ENCODE data around the gene RAB40C.

The RAB40C gene

GRCh38 chr16:568401-569258 lies 21.2 kb upstream of the RAB40C start:
- no peaks in the 10 kb centered on the region for H3K9me2 ChIP-seq (replicated peaks; ENCODE audit: low read depth, low read length)
- H3K36me3 ChIP-seq (ENCODE audit: insufficient read depth, low read length) = no peaks in the 10 kb centered on the region
- H3K4me1 ChIP-seq (ENCODE audit: insufficient read depth, low read length, poor library complexity, severe bottlenecking) = peaks cover 4% of the 10 kb centered on the region
- no peaks in the 10 kb centered on the region for H3K27me3 ChIP-seq (ENCODE audit: insufficient read depth, low read length, poor library complexity, severe bottlenecking)
- peak overlapping the region; percentile 81 for H3K9ac ChIP-seq (ENCODE audit: low read depth, low read length, poor library complexity, severe bottlenecking)
- peak overlapping the region; percentile 79 for H3K4me2 ChIP-seq (ENCODE audit: low read depth, low read length, poor library complexity, severe bottlenecking)
- no peak for TF ChIP-seq EZH2phosphoT487 (IDR thresholded peaks at IDR 0.05; ENCODE audit: borderline replicate concordance)
- TF ChIP-seq, protein P1, sequence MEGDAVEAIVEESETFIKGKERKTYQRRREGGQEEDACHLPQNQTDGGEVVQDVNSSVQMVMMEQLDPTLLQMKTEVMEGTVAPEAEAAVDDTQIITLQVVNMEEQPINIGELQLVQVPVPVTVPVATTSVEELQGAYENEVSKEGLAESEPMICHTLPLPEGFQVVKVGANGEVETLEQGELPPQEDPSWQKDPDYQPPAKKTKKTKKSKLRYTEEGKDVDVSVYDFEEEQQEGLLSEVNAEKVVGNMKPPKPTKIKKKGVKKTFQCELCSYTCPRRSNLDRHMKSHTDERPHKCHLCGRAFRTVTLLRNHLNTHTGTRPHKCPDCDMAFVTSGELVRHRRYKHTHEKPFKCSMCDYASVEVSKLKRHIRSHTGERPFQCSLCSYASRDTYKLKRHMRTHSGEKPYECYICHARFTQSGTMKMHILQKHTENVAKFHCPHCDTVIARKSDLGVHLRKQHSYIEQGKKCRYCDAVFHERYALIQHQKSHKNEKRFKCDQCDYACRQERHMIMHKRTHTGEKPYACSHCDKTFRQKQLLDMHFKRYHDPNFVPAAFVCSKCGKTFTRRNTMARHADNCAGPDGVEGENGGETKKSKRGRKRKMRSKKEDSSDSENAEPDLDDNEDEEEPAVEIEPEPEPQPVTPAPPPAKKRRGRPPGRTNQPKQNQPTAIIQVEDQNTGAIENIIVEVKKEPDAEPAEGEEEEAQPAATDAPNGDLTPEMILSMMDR (conservative IDR thresholded peaks at IDR 0.05; ENCODE audit: low read length) = no peak
- H4K20me1 ChIP-seq (ENCODE audit: insufficient read depth, low read length, poor library complexity, severe bottlenecking) = peaks cover 2% of the 10 kb centered on the region
- no peaks in the 10 kb centered on the region for H3F3A ChIP-seq (ENCODE audit: low read depth)
- H2AFZ ChIP-seq (ENCODE audit: low read length) = no peak overlapping the region
- peak overlapping the region; percentile 74 for H3K4me3 ChIP-seq (ENCODE audit: low read length, poor library complexity, severe bottlenecking)
- H3K79me2 ChIP-seq (ENCODE audit: insufficient read depth, low read length) = no peaks in the 10 kb centered on the region
- H3K9me3 ChIP-seq (ENCODE audit: insufficient read depth, low read depth, low read length) = no peaks in the 10 kb centered on the region

- TF ChIP-seq, protein P1 (conservative IDR thresholded peaks at IDR 0.05; ENCODE audit: low read length) = no peak
- TF ChIP-seq EZH2phosphoT487 (IDR thresholded peaks at IDR 0.05; ENCODE audit: borderline replicate concordance) = no peak
- Histone ChIP-seq H3K4me1 (ENCODE audit: insufficient read depth, low read length, poor library complexity, severe bottlenecking) (peaks cover 4% of the 10 kb centered on the region), H3K4me3 (ENCODE audit: low read length, poor library complexity, severe bottlenecking) (peak within 1 kb of the TSS; percentile 76), H3K27me3 (ENCODE audit: insufficient read depth, low read length, poor library complexity, severe bottlenecking) (no peaks in the 10 kb centered on the region), H3K79me2 (ENCODE audit: insufficient read depth, low read length) (no peaks in the 10 kb centered on the region), H4K20me1 (ENCODE audit: insufficient read depth, low read length, poor library complexity, severe bottlenecking) (peaks cover 2% of the 10 kb centered on the region), H3K36me3 (ENCODE audit: insufficient read depth, low read length) (no peaks in the 10 kb centered on the region), H3F3A (ENCODE audit: low read depth) (no peaks in the 10 kb centered on the region), H3K9me3 (ENCODE audit: insufficient read depth, low read depth, low read length) (no peaks in the 10 kb centered on the region), H2AFZ (ENCODE audit: low read length) (peak within 1 kb of the TSS; percentile 87), H3K9ac (ENCODE audit: low read depth, low read length, poor library complexity, severe bottlenecking) (peak within 1 kb of the TSS; percentile 81), H3K9me2 (replicated peaks; ENCODE audit: low read depth, low read length) (no peaks in the 10 kb centered on the region), H3K4me2 (ENCODE audit: low read depth, low read length, poor library complexity, severe bottlenecking) (peak within 1 kb of the TSS; percentile 79)
These were observed 20.2 kb upstream of the RAB40C start, which contains the start of gene PIGQ for GRCh38 chr16:569445-570254. Gene PIGQ (plus strand): TSS chr16:569968. CDS start chr16:574075, 4,107 bp downstream.

- H3K9ac ChIP-seq (ENCODE audit: low read depth, low read length, poor library complexity, severe bottlenecking) = no peak overlapping the region
- H2AFZ ChIP-seq (ENCODE audit: low read length) = no peak overlapping the region
- peaks cover 14% of the 10 kb centered on the region for H3K4me1 ChIP-seq (ENCODE audit: insufficient read depth, low read length, poor library complexity, severe bottlenecking)
- no peaks in the 10 kb centered on the region for H3K27me3 ChIP-seq (ENCODE audit: insufficient read depth, low read length, poor library complexity, severe bottlenecking)
- no peak for TF ChIP-seq EZH2phosphoT487 (IDR thresholded peaks at IDR 0.05; ENCODE audit: borderline replicate concordance)
- TF ChIP-seq, protein P1 (conservative IDR thresholded peaks at IDR 0.05; ENCODE audit: low read length) = no peak
- H3K4me3 ChIP-seq (ENCODE audit: low read length, poor library complexity, severe bottlenecking) = no peak overlapping the region
- H3K4me2 ChIP-seq (ENCODE audit: low read depth, low read length, poor library complexity, severe bottlenecking) = no peak overlapping the region
- H3F3A ChIP-seq (ENCODE audit: low read depth) = no peaks in the 10 kb centered on the region
- no peaks in the 10 kb centered on the region for H3K9me2 ChIP-seq (replicated peaks; ENCODE audit: low read depth, low read length)
- no peaks in the 10 kb centered on the region for H3K9me3 ChIP-seq (ENCODE audit: insufficient read depth, low read depth, low read length)
- H4K20me1 ChIP-seq (ENCODE audit: insufficient read depth, low read length, poor library complexity, severe bottlenecking) = peaks cover 2% of the 10 kb centered on the region
- no peaks in the 10 kb centered on the region for H3K36me3 ChIP-seq (ENCODE audit: insufficient read depth, low read length)
- H3K79me2 ChIP-seq (ENCODE audit: insufficient read depth, low read length) = no peaks in the 10 kb centered on the region
These were observed 16.8 kb upstream of the RAB40C start for GRCh38 chr16:572865-573650.

All from Loucy (cell line).